ENCODE measurements around the gene BRCA2. TPM values are rescaled to one million over a fixed set of nuclear protein-coding genes. Genes with fewer than 3 reads are reported as not detected.

Gene BRCA2
- total RNA-seq, 1 experiment from 2014 or later, result 13.6 TPM

DNA sequence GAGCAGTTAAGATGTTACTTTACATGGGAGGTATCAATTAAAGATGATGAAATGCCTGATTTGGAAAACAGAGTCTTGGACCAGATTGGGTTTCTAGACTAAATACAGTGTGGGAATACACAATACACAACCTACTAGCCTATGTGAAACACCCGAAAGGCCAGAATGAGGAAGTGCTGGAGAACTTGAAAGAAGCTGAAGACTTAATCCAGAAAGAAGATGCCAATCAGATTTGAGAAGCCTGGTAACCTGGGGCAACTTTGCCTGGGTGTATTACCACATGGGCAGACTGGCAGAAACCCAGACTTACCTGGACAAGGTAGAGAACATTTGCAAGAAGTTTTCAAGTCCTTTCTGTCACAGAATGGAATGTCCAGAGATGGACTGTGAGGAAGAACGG lies 69.4 kb downstream of the BRCA2 start:
- no peak for DNase-seq (ENCODE audit: low spot score)

DNA sequence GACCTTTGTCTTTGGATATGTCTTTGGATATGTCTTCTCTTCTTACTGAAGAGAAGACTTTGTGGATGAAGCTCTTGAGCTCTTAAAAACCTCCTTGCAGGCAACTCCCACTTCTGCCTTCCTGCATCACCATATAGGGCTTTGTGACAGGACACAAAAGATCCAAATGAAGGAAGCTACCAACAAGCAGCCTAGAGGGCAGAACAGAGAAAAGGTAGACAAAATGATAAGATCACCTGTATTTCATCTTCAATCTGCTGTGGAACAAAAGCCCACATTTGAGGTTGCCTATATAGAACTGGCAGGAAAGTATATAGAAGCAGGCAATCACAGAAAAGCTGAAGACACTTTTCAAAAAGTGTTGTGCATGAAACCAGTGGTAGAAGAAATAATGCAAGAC lies 70.1 kb downstream of the BRCA2 start:
- no peak for DNase-seq (ENCODE audit: low spot score)

DNA sequence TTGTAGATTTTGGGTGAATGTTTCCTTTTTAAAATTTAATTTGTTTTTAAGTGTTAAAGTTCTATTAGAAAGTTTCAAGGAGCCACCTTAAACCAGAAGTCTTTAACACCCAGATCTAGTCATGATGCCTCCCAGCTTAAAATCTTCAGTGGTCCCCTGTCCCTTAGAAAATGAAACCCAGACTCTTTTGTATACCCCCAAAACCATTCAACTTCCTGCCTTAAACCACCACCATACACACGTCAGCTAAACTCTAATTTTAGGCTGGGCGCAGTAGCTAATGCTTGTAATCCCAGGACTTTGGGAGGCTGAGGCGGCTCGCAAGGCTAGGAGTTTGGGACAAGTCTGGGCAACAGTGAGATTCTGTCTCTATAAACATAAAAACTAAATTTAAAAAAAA lies 74.7 kb downstream of the BRCA2 start:
- DNase-seq (ENCODE audit: low spot score), result no peak

DNA sequence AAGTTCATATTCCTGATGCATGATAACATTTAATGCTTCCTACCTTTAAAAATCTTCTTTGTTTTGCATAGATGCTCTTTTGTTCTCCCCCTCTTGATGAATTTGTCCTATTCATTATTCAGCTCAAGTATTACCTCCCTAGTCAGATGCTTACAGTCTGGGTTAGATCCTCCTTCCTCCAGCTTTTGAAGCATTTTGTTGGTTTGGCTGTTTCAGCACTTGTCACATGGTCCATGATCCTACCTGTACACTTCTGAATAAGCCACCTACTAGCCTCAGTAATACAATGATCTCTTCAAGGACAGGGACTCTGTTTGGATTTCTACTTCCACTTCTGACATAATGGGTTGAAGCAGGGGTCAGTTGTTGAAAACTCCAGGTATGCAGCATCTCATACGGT lies 75.2 kb downstream of the BRCA2 start:
- DNase-seq (ENCODE audit: low spot score), result no peak

DNA sequence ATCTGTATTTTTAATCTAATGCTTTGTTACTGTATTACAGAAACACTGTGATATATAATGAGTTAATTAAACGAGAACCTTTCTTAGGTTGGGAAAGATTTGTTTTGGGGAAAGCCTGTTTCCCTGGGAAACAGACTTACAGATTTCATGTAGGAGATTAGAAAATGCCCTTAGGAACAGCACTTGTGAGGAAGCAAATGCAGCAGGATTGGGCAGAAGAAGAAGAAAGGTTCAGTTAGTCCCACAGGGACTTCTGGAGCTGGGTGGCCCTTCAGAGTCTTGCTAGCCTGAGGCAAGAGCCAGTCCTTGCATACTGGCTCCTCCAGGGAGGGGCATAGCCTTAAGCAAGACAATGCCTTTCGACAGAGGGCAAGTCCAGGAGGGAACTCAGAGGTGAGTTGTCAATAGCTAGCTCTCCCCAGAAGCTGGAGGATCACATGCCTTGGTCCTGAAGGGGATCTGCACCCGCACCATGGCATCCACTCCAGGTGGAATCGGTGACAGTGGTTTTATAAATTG lies 75.9 kb downstream of the BRCA2 start:
- no peak for DNase-seq (ENCODE audit: low spot score)

DNA sequence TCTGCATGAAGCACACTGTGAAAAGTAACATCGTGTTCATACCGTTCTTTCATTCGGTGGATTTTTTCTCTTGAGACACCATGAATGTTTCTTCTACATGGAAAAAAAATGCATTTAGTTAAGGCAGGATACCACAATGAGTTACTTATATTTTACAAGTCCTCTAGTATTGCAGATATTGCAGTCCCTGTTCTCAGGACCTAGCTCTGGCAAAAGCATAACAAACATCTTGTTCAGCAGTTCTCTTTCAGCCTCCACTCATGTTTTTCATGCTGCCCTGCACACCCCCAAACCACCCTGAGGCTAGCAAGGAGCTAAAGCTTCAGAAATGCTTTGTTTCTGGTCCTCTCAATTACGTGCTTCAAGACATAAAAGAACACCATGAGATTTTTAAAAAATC lies 87.8 kb downstream of the BRCA2 start:
- no peak for DNase-seq (ENCODE audit: low spot score)

DNA sequence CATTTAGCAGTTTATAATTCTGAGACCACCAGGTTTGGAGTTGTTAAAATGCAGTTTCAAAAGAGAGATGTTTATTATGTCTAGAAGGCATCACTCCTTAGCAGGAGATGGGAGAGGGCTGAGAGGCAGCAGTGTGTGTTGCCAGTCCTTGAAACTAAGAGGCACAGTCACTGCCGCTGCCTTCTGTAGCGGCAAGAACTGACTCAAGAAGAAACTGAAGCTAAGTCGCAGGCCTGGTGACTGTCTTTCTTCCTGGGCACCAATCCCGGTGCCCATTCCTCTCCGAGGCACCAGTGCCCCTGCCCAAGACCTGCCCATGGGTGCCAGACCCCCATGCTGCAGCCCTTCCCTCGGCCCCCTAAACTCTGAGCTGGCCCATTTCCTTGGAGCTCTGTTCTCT lies 92.5 kb downstream of the BRCA2 start:
- no peak for DNase-seq (ENCODE audit: low spot score)

DNA sequence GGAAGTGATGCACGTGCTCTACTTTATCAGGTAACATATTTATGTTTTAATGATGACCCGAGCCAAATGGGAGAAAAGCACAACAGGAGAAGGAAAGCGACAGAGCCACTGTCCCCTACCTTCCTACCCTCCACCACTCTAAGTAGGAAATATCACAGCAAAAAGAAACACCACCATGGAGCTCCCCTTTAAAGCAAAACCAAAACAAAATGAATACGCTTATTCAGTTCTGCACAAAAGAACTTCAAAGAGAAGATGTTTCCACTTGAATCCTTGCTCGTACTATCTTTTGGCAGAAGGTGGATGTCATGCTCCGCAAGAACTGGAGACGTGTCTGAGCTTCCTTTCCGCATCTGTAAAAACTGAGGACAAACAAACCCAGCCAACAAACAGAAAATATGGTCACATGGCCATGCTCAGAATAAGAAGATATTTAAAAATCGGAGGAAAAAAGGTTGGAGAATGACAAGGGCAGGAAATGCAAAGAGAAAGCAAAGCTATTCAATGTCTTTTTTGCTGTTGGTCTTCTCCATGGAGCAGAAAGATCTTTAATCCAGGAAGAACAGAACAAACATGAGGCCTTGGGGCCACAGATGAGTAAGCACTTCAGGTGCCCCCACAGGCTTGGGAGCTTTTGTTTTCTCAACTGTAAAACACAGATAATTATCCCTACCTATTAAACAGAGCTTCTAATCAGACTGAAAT lies 93.1 kb downstream of the BRCA2 start:
- DNase-seq (ENCODE audit: low spot score), result no peak

DNA sequence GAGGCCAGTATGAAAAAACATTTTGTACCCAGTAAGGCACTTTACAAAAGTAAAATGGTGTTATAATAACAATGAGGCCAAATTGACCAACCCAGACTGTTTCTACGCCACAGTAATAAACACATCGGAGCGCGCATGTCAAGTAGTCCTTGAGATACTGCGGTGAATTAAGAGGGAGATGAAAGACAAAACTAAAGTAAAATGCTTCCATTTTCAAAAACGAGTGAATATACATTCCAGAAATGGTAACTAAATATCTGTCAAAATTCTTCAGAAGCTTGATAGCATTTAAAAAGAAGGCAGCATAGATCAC lies 93.6 kb downstream of the BRCA2 start:
- no peak for DNase-seq (ENCODE audit: low spot score)

DNA sequence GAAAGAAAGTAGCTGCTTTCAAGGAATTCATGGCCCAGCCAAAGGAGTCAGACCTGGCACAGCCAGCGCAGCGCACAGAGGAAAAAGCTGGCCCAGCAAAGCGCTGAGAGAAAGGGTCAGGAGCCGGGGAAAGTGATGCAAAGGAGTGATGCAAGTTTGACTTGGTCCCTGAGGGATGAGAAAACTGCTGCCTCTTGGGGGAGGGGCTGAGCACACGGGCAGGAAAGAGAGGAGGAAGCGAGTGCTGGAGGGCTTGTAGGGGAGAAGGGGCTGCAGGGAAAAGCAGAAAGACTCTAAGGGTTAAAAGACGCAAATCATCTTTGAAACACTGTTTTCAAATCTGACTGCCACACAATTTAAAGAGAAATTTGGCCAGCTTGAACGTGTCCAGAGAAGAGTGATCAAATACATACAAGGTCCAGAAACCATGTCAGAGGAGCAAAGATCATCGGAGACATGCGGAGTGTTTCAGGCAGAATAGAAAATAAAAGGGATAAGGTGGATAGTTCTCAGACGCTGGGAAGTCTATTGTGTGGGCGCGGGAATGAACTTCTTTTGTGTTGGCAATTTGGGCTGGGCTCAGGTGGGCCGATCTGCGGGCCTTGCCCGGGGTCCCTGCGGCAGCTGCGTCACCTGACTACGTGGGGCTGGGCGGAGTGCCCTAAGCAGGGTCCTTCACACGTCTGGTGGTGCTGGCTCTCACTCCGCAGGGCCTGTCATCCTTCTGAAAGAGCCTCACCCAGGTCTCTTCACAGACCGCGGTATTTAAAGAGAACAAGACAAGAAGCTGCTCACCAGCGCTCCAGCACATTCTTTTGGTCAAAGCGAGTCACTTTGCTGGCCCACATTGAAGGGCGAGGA lies 94.5 kb downstream of the BRCA2 start:
- DNase-seq (ENCODE audit: low spot score), result no peak

DNA sequence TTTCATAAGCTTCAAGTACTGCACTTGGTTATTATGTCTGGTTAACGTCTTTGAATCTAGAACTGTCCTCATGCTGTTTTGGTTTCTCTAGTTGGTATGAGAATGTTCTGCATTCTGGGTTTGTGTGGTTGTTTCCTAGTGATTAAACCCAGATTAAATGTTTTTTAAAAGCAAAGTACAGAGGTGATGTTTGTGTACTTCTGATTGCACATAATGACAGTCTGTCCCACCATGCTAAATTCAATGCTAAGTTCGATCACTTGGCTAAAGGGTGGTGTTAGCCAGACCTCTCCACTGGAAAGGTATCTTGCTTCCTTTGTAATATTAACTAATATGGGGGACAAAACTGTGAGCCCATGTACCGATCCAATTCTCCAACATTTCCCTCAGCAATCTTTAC lies 98.0 kb downstream of the BRCA2 start:
- no peak for DNase-seq (ENCODE audit: low spot score)

DNA sequence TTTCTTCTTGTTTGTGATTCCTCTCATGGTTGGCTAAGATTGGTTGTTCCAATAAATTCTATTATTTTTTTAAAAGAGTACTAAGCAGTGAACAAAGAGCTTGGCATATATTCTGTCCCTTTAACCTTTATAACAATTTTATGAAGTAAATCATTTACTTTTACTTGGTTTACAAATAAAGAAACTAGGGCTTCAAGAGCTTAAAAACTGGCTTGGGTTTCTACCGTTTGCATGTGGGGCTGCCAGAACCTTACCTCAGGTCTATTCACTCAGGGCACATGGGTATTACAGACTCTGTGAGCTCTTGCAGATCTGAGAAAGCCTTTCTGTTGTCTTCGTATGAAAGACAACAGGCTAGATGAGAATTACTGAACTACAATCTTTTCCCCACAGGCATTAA lies 99.3 kb downstream of the BRCA2 start:
- DNase-seq (ENCODE audit: low spot score), result no peak

DNA sequence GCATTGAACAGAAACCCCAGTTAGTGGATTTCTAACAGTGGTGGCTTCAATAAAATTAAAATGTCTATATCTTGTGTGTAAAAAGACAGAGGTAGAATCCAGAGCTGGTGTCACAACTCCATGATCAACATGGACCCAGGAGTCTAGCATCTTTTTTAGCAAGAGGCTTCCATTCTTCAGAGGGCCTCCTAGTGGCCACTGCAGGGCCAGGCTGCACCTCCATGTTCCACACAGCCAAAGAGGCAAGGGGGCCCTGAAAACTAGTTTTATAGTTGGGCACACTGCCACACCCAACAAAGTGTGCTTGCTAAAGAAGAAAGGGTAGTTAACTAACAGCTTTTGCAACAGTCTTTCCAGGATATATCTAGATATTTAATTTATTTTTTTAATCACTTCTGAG lies 99.7 kb downstream of the BRCA2 start:
- peak; percentile 42 for DNase-seq (ENCODE audit: low spot score)

DNA sequence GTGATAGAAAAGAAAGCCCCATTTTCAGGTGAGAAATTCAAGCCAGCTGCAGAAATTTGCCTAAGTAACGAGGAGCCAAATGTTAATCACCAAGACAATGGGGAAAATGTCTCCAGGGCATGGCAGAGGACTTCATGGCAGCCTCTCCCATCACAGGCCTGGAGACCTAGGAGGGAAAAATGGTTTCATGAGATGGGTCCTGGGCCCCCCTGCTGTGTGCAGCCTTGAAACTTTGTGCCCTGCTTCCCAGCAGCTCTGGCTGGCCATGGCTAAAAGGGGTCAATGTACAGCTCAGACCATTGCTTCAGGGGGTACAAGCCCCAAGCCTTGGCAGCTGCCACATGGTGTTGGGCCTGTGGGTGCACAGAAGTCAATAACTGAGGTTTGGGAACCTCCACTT lies 102.7 kb downstream of the BRCA2 start:
- no peak for DNase-seq (ENCODE audit: low spot score)

DNA sequence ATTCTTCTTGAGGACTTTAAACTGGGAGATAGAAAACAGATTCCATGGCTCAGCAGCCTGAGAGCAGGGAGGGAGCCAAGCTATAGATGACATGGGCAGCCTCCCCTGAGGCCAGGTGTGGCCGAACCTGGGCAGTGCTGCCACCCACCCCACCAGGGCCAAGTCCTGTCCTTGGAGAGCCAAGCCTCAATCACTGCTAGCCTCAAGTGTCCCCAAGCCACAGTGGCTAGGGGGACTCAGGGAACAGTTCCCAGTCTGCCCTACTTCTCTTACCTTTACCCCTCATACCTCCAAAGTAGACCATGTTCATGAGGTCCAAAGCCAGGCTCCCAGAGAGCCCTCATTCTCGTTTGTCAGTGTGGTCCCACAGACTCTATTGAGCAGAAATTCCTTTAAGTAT lies 104.6 kb downstream of the BRCA2 start:
- no peak for DNase-seq (ENCODE audit: low spot score)

DNA sequence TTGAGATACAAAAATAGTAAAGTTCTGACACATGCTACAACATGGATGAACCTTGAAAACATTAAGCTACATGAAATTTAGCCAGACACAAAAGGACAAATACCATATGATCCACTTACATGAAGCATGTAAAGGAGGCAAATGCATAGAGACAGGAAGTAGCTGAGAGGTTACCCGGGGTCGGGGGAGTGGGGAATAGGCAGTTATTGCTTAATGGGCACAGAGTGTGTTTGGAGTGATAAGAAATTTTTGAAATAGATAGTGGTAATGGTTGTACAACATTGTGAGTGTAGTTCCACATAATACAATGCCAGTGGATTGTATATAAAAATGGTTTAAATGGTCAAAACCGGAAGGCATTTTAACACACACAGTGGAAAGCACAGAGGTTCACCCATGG lies 108.3 kb downstream of the BRCA2 start:
- no peak for DNase-seq (ENCODE audit: low spot score)

DNA sequence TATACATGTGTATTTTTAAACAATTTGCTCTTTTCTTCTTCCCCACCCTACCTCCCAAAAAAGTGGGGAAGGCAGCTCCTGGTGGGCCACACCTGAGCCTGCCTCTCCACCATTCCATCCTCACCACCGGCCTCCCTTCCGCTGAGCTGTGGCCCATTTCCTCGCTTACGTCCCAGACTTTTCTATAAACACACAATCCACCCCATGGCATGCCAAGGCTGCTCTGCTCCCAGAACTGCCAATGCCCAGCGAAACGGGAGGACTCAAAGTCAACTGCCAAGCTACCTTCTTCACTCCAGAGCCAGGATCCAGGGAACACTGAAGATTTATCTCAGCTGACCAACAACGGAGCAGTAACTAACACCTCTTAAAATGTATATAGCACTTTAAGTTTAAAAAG lies 109.8 kb downstream of the BRCA2 start:
- no peak for DNase-seq (ENCODE audit: low spot score)

DNA sequence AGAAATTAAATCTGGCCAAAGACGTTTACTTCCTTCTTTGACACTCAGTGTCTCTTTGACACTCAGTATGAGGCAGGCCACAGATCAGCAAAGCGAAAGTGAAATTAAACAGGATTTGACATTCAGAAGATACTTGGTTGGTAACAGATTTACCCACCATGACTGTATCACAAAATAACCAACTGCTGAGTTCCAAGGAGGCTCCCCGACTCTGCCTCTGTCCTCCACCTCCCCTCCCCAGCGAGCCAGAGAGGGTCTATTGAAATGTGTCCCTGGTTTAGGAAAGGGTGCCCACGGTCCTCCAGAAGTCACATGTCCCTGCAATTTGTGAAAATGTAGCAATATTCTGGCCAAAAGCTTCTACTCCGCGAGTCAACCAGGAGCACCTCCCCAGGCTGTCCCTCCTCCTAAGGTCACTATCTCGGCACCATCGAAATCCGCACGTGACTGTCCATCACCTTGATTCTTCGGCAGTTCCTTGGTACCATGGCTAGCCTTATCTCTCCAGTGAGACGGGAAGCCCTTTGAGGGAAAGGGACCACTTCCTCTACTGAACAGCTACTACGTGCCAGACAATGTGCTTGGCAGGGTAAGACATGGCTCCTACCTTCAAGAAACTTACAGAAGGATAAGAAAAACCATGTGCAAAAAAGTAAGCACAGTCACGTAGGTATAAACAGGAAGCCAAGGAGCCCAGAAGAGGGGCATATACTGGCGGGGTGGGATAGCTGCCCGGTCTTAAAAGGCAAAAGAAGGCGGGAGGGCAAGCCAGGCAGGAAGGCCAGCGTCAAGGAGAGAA lies 111.1 kb downstream of the BRCA2 start:
- DNase-seq (ENCODE audit: low spot score), result peak; percentile 49

DNA sequence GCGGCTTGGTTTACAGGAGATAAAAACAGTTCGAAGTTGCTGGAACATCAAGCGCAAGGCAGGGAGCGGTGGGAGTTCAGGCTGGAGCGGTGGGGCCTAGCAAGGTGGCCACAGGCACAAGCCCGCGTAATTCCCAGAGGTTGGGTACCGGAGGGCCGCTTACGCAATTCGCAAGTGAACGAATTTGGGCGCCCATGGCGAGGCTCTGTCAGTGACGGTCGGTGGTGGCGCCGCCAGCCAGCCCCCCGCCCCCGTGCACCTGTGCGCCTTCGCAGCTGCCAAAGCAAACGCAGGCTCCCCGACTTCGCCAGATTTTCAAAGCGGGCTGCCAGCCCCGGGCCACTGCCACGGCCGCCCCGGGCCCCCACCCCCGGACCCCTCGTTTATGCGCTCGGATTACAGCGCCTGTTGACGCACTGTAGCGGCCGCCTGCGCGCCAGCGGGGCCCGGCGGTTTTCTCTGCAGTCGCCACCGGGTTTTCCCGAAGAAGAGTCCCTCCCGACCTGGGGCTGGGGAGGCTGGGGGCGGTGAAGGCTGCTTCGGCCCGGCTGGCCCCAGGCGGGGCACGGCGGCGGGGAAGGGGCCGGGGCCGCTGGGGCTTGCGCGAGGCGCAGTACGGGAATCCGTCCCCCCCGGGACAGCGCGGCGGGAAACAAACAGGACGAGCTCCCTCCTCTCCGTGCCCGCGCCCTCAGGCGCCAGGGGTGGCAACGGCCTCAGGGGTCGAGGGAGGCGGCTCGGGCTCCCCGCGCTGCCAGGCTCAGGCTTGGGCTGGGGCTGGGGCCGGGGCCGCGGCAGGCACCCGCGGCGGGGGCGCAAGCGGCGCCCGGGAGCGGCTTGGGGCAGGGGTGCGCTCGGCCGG lies 111.9 kb downstream of the BRCA2 start:
- peak; percentile 25 for DNase-seq (ENCODE audit: low spot score)

DNA sequence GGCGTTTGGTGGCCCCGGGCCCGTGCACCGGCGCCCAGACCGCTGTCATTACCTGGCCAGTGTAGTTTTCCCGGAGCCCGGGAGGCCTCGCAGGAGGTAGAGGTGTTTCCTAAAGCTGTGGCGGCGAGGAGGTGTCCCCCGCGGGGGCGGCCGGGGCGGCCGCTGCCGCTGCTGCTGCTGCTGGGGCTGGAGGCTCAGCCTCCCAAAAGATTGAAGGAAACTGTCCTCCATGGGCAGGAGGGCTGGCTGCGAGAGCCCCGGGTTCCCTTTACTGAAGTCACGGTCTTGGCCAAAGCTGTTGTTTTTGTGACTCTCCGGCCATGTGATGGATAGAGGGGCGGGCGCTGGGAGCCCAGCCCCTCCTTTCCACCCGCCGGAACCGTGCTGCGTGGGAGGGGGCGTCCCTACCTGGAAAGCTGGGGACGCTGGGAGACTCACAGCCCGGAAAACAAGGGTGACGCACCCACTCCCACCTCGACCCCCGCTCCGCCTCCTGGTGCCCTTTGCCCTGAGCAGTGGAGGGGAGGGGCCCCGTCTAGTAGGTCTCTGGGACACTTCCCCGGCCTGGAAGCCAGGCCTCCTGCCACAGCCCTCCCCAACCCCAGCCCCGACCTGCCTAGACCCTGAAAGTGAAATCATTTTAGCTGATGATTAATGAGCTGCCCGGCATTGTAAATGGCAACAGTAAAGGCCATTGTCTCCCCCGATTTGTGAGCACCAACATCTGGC lies 112.7 kb downstream of the BRCA2 start, which contains the start of gene N4BP2L1:
Gene N4BP2L1, minus strand, starts transcription at position 279 of the 729 bp plus-strand sequence. Its CDS starts 48 bp downstream, at position 231.
- peak; percentile 47 for DNase-seq (ENCODE audit: low spot score)

Measured in HT-29 (cell line).